Retina (tissue), 1 donor: ENCODE results near the gene ARHGAP5.
A peak's percentile ranks its signal among the peaks of the same experiment; 100 is the strongest.

Experiments
- DNase-seq: peaks from one replicate; pipeline ENCODE4 v3.0.0-alpha.2; 2016

Gene ARHGAP5, protein sequence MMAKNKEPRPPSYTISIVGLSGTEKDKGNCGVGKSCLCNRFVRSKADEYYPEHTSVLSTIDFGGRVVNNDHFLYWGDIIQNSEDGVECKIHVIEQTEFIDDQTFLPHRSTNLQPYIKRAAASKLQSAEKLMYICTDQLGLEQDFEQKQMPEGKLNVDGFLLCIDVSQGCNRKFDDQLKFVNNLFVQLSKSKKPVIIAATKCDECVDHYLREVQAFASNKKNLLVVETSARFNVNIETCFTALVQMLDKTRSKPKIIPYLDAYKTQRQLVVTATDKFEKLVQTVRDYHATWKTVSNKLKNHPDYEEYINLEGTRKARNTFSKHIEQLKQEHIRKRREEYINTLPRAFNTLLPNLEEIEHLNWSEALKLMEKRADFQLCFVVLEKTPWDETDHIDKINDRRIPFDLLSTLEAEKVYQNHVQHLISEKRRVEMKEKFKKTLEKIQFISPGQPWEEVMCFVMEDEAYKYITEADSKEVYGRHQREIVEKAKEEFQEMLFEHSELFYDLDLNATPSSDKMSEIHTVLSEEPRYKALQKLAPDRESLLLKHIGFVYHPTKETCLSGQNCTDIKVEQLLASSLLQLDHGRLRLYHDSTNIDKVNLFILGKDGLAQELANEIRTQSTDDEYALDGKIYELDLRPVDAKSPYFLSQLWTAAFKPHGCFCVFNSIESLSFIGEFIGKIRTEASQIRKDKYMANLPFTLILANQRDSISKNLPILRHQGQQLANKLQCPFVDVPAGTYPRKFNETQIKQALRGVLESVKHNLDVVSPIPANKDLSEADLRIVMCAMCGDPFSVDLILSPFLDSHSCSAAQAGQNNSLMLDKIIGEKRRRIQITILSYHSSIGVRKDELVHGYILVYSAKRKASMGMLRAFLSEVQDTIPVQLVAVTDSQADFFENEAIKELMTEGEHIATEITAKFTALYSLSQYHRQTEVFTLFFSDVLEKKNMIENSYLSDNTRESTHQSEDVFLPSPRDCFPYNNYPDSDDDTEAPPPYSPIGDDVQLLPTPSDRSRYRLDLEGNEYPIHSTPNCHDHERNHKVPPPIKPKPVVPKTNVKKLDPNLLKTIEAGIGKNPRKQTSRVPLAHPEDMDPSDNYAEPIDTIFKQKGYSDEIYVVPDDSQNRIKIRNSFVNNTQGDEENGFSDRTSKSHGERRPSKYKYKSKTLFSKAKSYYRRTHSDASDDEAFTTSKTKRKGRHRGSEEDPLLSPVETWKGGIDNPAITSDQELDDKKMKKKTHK (N-terminal part only)

DNA sequence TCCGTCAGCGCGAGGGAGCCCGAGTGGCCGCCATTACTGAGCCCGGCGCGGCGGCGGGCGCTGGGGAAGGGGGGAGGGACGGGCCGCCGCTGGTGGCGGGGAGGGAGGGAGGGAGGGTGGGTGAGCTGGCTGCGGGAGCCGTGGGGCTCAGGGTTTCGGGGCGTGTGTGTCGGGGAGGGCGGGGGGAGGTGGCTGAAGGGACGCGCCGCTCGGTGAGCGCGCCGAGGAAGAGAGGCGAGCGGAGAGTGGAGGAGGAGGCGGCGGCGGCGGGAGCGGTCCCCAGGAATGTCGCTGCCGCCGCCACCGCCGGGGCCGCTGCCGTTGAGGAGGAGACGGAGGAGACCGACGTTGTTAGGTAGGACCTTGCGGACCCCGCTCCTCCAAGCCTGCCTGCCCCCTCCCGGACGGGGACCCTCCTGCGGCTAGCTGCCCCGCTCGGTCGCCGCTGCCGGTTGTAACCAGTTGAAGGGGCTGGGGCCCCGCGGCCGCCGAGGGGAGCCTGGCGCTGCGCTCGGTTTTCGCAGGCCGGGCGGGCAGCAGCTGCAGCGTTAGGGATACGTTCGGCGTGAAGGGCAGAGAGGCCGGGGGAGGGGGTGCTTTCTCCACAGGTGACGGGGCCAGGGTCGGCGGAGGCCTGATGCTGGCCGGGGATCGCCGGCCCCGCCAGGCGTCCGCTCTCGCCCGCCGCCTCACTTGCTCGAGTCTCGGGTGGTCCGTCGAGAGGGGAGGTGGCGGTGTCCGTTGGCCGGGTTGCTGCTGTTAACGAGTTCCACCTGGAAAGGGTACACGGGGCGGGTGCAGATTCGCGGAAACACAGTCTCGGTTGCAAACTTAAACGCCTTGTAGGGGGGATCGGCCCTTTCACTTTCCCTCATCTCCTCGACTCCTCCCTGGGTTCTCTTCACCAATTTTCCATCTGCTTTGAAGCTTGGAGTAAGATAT is at the start of gene ARHGAP5:
TSS of gene ARHGAP5 (plus strand) at position 224 of the 942 bp plus-strand sequence. CDS start 13,366 bp downstream, outside the sequence.
- DNase-seq: peak; percentile 93

DNA sequence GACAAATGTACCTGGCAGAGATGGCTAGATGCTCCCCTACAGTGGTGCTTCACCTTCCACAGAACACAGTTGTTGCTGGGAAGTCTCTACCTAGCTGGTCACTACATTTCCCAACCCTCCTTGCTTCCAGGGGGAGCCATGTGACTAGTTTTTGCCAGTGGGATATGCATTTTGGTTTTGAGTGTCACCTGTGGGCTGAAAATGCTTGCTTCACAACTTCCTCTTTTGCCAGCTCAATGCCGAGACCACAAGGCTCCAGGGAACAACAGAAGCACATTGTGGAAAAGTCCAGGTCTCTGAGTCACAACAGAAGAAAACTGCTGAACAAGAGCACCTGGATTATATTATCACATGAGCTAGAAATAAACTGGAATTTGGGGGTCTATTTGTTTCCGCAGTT is 48.5 kb upstream of the ARHGAP5 start:
- no peak for DNase-seq

DNA sequence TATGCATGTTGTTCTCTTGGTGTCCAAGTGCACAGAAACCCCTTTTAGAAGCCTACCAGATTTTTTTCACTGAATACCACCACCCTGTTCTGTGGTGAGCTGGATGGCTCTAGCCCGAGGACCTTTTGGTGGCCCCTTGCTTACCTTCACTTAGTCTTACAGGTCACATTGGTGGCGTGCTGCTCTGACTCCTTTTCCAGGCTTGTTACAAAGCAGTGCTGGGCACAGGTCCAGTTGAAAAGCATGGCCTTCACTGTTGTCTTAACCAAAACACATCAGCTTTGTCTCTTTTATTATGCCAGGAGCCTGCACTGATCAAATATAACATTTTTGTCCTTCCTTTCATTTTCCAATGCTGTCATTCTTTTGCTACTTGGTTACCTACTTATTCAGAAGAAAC is 43.6 kb upstream of the ARHGAP5 start:
- DNase-seq: no peak

DNA sequence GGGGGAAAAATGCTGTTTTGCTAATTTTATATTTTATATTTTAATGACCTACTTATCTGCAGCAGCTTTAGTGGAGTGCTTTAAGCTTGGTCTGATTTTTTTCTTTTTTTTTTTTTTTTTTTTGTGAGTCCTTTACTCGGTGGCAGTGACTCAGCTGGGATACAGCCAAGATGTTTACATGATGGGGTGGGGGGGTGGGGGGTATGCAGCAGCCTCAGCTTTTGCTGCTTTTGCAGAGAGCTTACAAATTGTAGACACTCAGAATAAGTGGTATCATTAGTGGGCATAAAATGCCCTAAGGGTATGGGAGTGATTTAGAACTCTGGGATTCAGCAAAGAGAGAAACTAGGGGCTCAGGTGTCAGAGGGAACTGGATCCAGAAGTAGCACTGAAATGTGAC is 38.2 kb upstream of the ARHGAP5 start:
- no peak for DNase-seq

DNA sequence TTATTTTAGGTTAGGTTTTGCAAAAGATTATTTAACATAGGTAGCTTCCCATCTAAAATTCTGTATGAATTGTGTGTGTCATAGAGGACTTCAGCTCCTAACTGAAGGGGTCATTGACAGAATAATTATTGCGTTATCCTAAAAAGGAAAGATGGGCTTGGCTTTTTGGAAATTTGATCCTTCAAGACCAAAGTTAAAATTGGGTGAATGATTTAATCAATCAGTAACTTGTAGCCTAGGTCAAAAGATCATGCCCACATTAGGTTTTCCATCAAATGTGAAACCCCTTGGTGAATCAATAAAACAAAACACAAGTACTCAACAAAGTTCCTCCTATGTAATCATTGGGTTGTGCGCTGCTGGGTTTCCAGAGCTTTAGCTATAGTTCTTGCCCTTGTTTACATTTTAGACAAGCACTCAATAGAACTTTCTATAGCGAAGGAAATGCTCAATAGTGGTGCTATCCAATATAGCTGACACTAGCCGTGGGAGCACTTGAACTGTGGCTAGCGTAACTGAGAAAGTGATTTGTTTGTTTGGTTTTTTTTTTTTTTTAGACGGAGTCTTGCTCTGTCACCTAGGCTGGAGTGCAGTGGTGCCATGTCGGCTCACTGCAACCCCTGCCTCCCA is 37.6 kb upstream of the ARHGAP5 start:
- no peak for DNase-seq

DNA sequence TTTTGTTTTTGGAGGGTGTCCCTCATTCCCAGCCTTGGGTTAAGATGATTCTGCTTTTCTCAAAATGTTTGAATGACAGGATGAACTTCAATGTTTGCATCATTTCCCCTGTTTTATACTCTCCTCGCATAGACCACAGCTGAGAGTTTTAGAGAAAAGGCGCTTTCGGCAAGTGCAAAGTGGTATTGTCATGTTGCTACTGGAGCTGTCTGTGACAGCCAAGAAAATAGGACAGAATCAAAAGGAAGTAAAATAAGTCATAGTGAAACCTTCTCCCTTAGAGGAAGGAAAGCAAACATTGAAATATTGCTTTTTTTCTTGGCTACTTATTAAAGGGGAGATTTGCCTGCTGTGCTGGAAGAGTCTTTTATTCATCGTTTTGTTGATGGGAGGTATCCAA is 33.5 kb upstream of the ARHGAP5 start:
- DNase-seq: no peak

DNA sequence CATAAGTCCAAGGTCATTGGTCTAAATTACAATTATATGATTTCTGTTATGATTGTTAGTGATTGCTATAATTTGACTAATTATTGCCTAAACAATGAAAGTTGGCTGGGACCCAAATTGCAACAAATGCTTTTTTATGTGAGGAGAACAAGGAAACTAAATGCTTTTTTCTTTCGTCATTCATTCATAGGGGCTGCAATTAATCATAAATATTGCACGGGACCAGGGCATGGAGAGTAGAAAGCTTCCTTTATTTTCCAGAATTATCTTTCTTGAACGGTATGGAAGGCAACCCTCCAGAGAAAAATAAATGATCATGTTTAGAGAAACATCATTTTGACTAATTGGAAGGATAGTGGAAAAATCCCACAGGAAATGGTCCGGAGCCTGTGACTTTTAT is 32.6 kb upstream of the ARHGAP5 start:
- no peak for DNase-seq

DNA sequence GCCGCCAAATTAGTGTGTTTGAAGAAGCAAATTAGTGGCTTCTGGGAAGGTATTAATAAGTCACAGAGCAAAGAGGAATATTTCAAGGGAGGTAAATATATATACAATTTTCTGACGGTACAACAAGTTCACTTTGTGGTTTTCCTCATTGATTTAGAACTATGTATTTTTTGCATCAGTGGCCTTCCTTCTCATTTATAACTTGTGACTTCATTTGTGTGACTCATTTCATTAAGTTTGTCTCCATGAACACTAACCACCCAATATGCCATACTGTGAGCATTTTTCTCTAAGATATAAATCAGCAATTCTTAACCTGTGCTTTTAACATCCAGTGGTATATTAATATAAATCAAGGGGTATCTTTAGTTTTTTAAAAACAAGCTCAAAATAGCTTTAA is 29.3 kb upstream of the ARHGAP5 start:
- DNase-seq: no peak

DNA sequence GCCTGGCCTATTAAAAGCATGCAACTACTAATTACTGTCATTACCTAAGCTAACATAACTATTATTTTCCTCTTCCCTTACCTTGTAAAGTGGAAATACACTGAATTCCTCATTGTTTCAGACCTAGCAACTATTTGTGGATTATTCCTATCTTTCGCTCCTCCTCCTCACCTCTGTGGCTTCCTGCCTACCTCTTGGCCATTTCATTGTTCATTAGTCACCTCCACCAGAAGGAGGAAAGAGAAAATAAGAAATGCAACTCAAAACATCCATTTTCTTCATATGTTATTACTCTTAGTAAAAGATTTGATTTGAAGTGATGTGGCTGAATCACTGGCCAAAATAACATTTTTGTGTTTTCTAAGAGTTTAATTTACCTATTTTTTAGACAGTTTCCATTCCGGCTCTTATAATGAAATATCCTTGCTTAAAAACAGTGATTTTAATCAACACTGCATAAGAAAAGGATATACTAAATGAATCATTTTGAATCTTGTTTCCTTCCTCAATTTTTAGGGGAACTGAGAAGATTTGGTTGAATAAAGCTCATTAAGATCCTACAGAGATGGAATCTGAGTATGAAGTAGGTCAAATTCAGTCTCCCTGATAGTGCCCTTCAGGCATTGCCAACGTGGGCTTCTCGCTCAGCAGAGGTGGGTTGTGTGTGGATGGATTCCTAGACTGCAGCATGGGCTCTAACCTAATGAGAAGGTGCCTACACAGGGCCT is 27.6 kb upstream of the ARHGAP5 start:
- DNase-seq: no peak

DNA sequence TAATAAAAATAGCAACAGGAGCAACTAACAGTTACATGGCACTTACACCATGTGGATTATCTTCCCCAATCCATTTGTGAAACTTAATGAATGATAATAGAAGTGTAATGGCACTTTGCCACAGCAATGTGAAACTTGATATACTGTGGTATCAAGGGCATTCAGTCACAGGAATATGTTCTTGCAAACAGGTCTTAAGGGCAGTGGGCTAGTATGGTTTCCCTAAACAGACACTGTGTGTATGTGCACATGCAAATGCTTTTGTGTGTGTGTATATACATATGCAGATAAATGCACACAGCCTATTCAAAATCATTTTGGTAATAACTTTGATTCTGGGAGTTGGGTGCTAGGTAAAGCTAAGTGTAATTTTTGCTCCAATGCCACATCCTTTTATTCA is 26.2 kb upstream of the ARHGAP5 start:
- no peak for DNase-seq

DNA sequence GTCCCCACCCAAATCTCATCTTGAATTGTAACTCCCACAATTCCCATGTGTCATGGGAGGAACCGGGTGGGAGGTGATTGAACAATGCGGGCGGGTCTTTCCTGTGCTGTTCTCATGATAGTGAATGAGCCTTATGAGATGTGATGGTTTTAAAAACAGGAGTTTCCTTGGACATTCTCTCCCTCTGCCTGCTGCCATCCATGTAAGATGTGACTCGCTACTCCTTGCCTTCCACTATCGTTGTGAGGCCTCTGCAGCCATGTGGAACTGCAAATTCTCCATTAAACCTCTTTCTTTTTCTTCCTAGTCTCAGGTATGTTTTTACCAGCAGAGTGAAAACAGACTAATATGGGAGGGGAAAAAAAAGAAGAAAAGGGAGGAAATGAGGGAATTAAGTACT is 22.6 kb upstream of the ARHGAP5 start:
- no peak for DNase-seq

DNA sequence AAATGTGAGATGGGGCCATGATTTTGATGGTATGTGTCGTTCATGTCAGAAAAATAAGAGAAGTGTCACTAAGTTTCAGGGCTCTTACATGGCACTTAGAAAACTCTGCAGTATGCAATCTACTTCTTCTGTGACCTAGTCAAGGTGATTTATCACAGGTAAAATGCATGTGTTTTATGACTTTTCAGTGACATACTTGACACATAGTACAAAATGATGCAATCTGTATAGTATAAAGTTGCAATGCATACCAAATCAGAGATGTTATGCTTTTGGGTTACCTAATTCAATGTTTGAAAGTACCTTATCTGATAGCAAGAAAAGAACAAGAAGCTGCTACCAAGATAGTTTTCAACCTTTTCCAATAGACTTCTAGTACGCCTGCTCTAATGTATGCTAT is 21.9 kb upstream of the ARHGAP5 start:
- DNase-seq: no peak

DNA sequence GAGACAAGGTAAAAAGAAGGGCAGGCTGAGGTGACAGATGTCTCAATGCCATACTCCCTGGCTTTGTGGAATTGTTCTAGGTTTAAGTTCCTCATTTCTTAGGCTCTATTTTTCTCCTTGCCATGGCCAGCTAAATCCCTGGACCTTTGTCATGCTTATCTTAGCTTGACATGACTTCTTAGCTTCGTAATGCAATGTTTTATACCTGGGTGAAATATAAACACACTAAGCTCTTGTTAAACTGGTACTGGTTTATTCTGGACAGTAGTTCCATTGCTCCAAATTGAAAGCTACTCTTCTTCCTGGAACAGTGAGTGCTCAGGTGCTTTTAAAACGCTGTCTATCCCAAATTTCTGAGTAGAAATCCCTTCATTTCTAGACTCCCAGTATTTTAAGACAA is 17.4 kb upstream of the ARHGAP5 start:
- no peak for DNase-seq

DNA sequence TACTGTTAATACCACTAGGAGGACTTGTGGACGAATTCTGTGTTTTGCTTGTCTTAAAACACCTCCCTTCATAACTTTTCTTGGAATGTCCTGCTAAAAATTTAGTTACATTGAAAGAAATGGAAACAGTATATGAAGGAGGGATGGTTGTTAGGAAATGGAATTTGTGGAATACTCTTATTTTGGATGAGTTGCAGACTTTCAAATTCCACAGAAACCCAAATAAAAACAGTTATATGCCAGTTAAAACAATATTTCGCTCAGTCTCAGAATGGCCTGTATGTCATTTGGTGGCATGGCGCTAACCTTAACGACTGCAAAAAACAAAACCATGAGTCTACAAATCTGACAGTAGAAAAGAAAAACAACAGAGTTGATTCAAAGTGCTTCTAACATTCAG is 12.2 kb upstream of the ARHGAP5 start:
- no peak for DNase-seq

DNA sequence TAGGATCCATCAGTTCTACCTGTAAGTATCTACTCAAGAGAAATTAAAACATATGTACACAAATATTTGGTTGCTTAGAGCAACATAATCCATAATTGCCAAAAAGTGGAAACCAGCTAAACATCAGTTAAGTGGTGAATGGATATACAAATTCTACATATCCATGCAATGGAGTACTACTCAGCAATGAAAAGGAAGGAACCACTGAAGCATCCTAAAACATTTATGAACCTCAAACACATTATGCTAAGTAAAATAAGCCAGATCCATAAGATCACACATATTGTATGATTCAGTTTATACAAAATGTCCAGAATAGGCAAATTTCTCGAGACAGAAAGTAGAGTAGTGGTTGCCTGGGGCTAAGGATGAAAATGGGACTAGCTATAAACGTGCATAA is 8.4 kb upstream of the ARHGAP5 start:
- no peak for DNase-seq

DNA sequence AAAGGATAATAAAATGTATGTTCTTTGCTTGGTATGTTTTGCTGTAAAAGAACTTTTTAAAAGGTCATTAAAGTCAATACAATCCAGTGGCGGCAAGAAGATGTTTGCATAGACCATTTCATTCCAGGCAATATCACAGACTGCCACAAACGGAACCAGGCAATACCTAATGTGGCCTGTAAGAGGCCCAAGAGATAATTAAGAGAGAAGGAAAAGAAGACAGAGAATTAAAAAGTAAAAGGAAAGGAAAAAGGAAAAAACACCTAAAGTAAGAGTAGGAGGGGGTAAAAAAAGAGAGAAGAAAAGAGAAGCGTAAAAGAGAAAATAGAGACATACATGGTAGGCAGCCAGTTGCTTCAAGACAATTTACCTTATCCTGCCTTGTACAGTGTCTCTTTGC is 6.8 kb upstream of the ARHGAP5 start:
- DNase-seq: no peak

DNA sequence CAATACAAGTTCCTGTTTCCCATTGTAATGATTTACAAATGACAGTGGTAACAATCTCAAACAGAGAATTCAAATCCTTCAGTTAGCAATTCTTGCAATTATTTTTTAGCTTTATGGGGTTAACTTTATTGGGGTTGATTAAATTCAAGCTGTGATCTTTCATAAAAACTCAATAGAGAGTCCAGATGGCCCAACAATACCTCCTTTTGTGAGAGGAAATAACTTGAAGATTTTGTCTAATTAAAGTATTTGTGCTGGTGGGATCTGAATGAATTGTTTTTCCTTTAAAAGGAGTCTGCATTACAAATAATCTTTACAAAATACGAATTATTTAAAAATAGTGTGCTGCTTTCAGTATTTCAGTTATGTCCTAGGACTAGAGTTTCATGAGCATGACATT is 4.4 kb upstream of the ARHGAP5 start:
- peak; percentile 6 for DNase-seq

DNA sequence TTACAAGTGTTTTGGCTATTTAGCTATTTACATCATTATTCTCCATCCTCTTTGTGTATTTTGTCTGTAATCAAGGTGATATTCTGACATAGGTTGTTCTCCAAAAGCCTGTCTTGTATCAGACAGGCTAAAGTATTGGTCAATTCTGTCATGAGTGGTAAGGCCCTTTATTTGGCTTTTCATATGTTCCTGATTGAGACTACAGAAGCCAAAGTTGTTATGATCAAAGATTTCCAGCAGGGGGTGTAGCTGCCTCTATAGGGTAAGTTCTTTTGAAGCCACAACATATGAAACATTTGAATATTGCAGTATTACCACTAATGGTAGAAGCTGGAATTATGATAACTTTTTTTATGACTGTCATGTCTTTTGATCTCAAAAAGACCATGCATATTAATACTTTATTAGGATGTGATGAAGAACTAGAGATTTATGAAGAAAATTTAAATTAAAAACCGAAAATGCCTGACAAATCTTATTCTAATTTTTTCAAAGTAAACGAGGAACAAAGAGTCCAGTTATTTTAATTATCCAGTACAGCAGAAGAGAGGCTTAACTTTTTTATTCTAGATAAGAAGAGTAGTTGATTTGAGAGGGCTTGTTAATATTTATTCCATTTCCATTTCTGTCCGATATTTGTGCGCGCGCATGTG is 3.4 kb upstream of the ARHGAP5 start:
- DNase-seq: peak; percentile 40

DNA sequence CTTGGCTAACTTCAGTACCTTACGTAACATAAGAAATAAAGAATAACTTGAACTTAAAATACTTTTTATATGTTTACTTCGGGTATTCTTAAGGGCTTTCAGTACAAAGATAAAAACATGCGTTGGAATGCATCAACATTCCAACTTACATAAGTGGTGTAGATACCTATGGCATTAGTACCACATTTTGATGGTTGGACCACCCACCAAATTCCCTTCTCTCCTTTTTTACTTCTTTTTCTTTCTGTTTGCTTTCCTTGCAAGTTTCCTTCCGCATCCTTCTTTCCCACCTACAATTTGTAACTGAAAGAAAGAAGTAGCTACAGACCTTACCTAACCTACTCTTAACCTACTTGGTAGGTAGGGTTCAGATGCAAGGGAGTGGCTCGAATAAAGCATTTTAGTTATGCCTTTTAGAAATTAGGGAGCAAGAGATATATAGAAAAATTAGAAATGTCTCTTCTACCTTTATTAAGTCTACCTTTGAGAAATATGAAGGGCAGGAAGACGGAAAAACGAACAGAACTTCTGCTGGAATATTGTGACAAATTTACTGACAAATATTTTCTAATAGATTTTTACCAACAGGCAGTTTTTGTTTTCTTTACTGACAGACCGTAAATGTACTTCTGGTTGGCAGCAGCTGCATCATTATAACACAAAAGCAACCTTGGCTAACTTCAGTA is 2.1 kb upstream of the ARHGAP5 start:
- no peak for DNase-seq
